GM19099 (cell line): ENCODE results near the gene RAB3IL1.

Source experiments
- POLR2A ChIP-seq: IDR thresholded peaks from 3 replicates; pipeline ENCODE4 v1.6.1; 2011; ENCODE audit warnings: low read depth; ENCODE audit not compliant: insufficient read length; ENCODE audit errors: extremely low read depth

Gene RAB3IL1

GRCh38 chr11:61861634-61862033 is 55.7 kb downstream of the RAB3IL1 start:
- no peak for TF ChIP-seq POLR2A

GRCh38 chr11:61860054-61860903 is 57.1 kb downstream of the RAB3IL1 start:
- no peak for TF ChIP-seq POLR2A

GRCh38 chr11:61855939-61856680 is 61.3 kb downstream of the RAB3IL1 start:
- TF ChIP-seq POLR2A: no peak

- TF ChIP-seq POLR2A: no peak
Measured at GRCh38 chr11:61854966-61855714, 62.2 kb downstream of the RAB3IL1 start.

GRCh38 chr11:61854206-61854895 is 63.0 kb downstream of the RAB3IL1 start:
- no peak for TF ChIP-seq POLR2A

- no peak for TF ChIP-seq POLR2A
Measured at GRCh38 chr11:61853698-61854169, 63.6 kb downstream of the RAB3IL1 start.

- no peak for TF ChIP-seq POLR2A
Measured at GRCh38 chr11:61851900-61852295, 65.5 kb downstream of the RAB3IL1 start.

- no peak for TF ChIP-seq POLR2A
Measured at GRCh38 chr11:61851113-61851899, 66.1 kb downstream of the RAB3IL1 start.

GRCh38 chr11:61850687-61851086 is 66.7 kb downstream of the RAB3IL1 start:
- no peak for TF ChIP-seq POLR2A

GRCh38 chr11:61848631-61849030 is 68.7 kb downstream of the RAB3IL1 start:
- no peak for TF ChIP-seq POLR2A

- no peak for TF ChIP-seq POLR2A
Measured at GRCh38 chr11:61847914-61848581, 69.3 kb downstream of the RAB3IL1 start.
